PFSK-1 (cell line): ENCODE data around the gene CDKL2.

Experiments used
- FOXP2 ChIP-seq: optimal IDR thresholded peaks from 2 replicates; pipeline ENCODE3; 2011; ENCODE audit warnings: borderline replicate concordance, control low read depth, inconsistent platforms; ENCODE audit not compliant: insufficient read depth; ENCODE audit errors: extremely low read length, extremely low read depth
- POLR2AphosphoS5 ChIP-seq: IDR thresholded peaks from 2 replicates; pipeline ENCODE4 v1.6.1; 2012; ENCODE audit warnings: low read depth, mild to moderate bottlenecking, control low read depth, low read length, moderate library complexity
- SIN3A ChIP-seq: IDR thresholded peaks from 2 replicates; pipeline ENCODE4 v1.6.1; 2012; ENCODE audit warnings: mild to moderate bottlenecking, low read length, moderate library complexity, borderline replicate concordance; ENCODE audit not compliant: insufficient read depth
- TAF1 ChIP-seq: IDR thresholded peaks from 2 replicates; pipeline ENCODE4 v1.6.1; 2012; ENCODE audit warnings: low read length, control low read depth, borderline replicate concordance; ENCODE audit not compliant: insufficient read depth
- TF ChIP-seq, protein P1 (sequence below), 2 experiments: IDR thresholded peaks; 2 replicates each; pipeline versions ENCODE4 v1.6.1 to v1.8.0; 2011 to 2012; ENCODE audit warnings: low read depth in 2 of 2, low read length in 2 of 2, control low read depth in 1 of 2, inconsistent platforms in 1 of 2, mild to moderate bottlenecking in 1 of 2, moderate library complexity in 1 of 2; ENCODE audit not compliant: insufficient read depth in 1 of 2

CDKL2 gene

DNA sequence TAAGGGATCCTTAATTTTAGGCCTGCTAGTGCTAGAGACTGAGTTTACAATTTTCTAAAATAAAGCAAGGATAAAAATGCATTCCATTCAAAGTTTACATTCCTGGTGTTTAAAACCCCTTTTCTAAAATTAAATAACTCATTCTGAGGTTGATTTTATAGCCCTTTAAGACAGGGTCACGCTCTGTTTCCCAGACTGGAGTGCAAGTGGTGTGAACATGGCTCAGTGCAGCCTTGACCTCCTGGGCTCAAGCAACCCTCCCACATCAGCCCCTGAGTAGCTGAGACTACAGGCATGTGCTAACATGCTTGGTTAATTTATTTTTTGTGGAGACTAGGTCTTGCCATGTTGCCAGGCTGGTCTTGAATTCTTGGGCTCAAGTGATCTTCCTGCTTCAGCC, 6.8 kb upstream of the CDKL2 start:
- TF ChIP-seq, protein P1, sequence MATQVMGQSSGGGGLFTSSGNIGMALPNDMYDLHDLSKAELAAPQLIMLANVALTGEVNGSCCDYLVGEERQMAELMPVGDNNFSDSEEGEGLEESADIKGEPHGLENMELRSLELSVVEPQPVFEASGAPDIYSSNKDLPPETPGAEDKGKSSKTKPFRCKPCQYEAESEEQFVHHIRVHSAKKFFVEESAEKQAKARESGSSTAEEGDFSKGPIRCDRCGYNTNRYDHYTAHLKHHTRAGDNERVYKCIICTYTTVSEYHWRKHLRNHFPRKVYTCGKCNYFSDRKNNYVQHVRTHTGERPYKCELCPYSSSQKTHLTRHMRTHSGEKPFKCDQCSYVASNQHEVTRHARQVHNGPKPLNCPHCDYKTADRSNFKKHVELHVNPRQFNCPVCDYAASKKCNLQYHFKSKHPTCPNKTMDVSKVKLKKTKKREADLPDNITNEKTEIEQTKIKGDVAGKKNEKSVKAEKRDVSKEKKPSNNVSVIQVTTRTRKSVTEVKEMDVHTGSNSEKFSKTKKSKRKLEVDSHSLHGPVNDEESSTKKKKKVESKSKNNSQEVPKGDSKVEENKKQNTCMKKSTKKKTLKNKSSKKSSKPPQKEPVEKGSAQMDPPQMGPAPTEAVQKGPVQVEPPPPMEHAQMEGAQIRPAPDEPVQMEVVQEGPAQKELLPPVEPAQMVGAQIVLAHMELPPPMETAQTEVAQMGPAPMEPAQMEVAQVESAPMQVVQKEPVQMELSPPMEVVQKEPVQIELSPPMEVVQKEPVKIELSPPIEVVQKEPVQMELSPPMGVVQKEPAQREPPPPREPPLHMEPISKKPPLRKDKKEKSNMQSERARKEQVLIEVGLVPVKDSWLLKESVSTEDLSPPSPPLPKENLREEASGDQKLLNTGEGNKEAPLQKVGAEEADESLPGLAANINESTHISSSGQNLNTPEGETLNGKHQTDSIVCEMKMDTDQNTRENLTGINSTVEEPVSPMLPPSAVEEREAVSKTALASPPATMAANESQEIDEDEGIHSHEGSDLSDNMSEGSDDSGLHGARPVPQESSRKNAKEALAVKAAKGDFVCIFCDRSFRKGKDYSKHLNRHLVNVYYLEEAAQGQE (IDR thresholded peaks at IDR 0.05; ENCODE audit: insufficient read depth in 1 of 2, low read depth in 2 of 2, low read length in 2 of 2): no peak
- TF ChIP-seq FOXP2: no peak
- TF ChIP-seq TAF1: no peak
- TF ChIP-seq POLR2AphosphoS5: no peak

DNA sequence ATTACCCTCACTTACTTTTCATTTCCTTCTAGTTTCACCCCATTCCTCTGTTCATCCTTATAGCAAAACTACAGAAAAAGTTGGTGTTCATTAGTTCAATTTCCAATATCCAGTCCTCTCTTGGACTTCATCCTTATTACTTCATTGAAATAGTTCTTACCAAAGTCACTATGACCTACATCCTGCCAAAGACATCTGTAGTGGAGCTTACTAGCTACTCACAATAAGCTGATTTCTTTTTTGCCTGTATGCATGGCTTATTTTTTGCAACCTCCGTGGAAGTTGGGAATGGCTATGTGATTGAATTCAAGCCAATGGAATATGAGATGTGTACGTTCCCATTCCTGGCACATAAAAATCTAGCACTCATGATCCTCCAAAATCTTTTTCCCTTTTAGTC, 4.6 kb upstream of the CDKL2 start:
- TF ChIP-seq SIN3A: no peak
- TF ChIP-seq FOXP2: no peak
- no peak for TF ChIP-seq TAF1
- TF ChIP-seq, protein P1 (IDR thresholded peaks at IDR 0.05; ENCODE audit: insufficient read depth in 1 of 2, low read depth in 2 of 2, low read length in 2 of 2): no peak
- no peak for TF ChIP-seq POLR2AphosphoS5

DNA sequence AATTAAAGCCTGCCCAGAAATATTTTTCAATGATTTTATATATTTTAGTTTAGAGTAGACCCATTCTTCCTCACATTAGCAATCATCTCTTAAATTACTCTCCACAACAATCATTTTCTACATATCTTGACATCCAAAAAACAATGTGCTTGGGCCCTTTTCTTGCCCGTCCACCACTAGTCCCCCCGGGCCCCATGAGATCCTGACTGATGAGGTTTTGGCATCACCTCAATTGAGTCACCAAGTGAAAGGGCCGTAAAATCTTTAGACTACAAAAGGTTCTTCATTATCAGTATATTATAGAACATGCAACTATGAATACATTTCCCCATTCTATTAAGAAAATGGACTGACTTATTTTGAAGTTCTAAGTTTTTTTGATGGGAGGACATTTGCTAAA, 4.0 kb upstream of the CDKL2 start:
- TF ChIP-seq SIN3A (no peak), FOXP2 (no peak), POLR2AphosphoS5 (no peak), TAF1 (no peak)
- TF ChIP-seq, protein P1 (IDR thresholded peaks at IDR 0.05; ENCODE audit: insufficient read depth in 1 of 2, low read depth in 2 of 2, low read length in 2 of 2): no peak

DNA sequence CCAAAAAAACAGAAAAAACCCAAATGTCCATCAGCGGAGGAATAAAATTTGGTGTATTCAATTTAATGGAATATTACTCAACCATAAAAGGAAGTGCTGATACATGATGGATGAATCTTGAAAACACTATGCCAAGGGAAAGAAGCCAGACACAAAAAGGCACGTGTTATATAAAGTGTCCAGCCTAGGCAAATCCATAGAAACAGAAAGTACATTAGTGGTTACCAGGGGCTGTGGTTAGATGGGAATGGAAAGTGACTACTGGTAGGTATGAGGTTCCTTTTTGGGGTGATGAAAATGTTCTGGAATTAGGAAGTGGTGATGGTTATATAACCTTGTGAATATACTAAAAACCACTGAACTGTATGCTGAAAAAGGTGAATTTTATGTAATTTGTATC, 3.5 kb upstream of the CDKL2 start:
- TF ChIP-seq FOXP2 (no peak), POLR2AphosphoS5 (no peak), TAF1 (no peak), SIN3A (no peak)
- TF ChIP-seq, protein P1 (IDR thresholded peaks at IDR 0.05; ENCODE audit: insufficient read depth in 1 of 2, low read depth in 2 of 2, low read length in 2 of 2): no peak

DNA sequence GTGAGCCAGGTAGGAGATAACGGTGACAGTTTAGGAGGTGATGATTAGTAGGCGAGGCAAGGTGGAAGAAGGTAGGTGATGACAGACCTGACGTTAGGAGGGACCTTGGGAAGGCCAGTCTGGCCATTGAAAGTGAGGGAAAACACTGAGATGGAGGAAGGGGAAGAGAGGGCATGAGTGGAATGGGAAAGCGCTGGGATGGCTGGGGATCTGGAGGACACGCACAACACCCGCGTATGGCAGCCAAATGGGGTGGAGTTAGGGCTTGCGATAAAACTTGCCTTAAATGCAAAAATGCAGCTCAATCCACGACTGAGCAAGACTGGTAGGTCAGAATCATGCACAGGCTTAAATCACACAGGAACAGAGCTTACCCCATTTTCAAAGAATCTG, 605 bp upstream of the CDKL2 start:
- TF ChIP-seq POLR2AphosphoS5 (no peak), SIN3A (no peak), TAF1 (no peak), FOXP2 (no peak)
- TF ChIP-seq, protein P1 (IDR thresholded peaks at IDR 0.05; ENCODE audit: insufficient read depth in 1 of 2, low read depth in 2 of 2, low read length in 2 of 2): no peak
